Breast epithelium (tissue), 3 donors: ENCODE results near the gene RGL1.

ENCODE experiments used
- CTCF ChIP-seq, 3 donors: fragments of 450-650 bp; IDR thresholded peaks; one replicate each; pipeline ENCODE4 v1.5.1; 2016 to 2017; ENCODE audit warnings: antibody characterized with exemption in 3 of 3, mild to moderate bottlenecking in 3 of 3, moderate library complexity in 3 of 3
- POLR2AphosphoS5 ChIP-seq, 3 donors: sonication (generic); formaldehyde crosslinking; IDR thresholded peaks; one replicate each; pipeline ENCODE4 v1.6.1; 2017; ENCODE audit warnings: antibody characterized with exemption in 3 of 3

GRCh38 chr1:183869664-183870063 is 64.7 kb downstream of the RGL1 start:
- TF ChIP-seq CTCF (IDR thresholded peaks at IDR 0.05): no peak
- TF ChIP-seq POLR2AphosphoS5 (IDR thresholded peaks at IDR 0.05): no peak
